Tibial nerve (tissue), 4 donors: ENCODE data around the gene TUBB3.

Source experiments
- CTCF ChIP-seq, 5 experiments: fragments of 200-600 bp in 3 of 5; fragments of 450-650 bp in 2 of 5; sonication (generic) in 3 of 5; IDR thresholded peaks; one replicate each; pipeline ENCODE4 v1.5.1; 2016 to 2019; ENCODE audit warnings: antibody characterized with exemption in 5 of 5, mild to moderate bottlenecking in 3 of 5, moderate library complexity in 2 of 5
- EP300 ChIP-seq, 2 donors: sonication (generic); formaldehyde crosslinking; IDR thresholded peaks; one replicate each; pipeline ENCODE4 v1.6.1; 2017; ENCODE audit warnings: antibody characterized with exemption in 2 of 2, mild to moderate bottlenecking in 1 of 2
- POLR2A ChIP-seq, 2 donors: fragments of 450-650 bp; IDR thresholded peaks; one replicate each; pipeline ENCODE4 v1.6.1; 2017; ENCODE audit warnings: antibody characterized with exemption in 2 of 2, mild to moderate bottlenecking in 2 of 2, moderate library complexity in 2 of 2

GRCh38 chr16:89931305-89931896 lies 8.3 kb downstream of the TUBB3 start:
- TF ChIP-seq POLR2A (IDR thresholded peaks at IDR 0.05) (no peak), CTCF (IDR thresholded peaks at IDR 0.05) (no peak), EP300 (IDR thresholded peaks at IDR 0.05) (no peak)
